ENCODE measurements around the gene SYNE4.

SYNE4 gene

DNA sequence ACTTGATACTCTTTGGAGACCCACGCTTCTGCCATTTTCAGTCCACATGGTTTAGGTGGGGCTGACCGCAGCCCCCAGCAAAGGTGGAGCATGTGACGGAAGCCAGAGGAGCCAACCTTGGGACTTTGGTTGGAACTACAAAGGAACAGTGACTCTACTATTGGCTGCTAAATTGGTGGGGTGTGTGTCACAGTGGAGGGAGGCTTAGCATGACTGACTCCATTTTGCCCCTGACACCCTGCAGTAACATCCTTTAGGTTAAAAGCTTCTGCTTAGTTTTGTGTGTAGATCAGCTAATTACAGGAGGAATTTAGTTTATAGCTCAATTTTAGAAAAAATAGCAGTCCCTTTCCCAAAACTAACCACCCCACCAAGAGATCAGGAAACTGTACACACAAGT lies 7.0 kb downstream of the SYNE4 start:
- TF ChIP-seq, protein P1, sequence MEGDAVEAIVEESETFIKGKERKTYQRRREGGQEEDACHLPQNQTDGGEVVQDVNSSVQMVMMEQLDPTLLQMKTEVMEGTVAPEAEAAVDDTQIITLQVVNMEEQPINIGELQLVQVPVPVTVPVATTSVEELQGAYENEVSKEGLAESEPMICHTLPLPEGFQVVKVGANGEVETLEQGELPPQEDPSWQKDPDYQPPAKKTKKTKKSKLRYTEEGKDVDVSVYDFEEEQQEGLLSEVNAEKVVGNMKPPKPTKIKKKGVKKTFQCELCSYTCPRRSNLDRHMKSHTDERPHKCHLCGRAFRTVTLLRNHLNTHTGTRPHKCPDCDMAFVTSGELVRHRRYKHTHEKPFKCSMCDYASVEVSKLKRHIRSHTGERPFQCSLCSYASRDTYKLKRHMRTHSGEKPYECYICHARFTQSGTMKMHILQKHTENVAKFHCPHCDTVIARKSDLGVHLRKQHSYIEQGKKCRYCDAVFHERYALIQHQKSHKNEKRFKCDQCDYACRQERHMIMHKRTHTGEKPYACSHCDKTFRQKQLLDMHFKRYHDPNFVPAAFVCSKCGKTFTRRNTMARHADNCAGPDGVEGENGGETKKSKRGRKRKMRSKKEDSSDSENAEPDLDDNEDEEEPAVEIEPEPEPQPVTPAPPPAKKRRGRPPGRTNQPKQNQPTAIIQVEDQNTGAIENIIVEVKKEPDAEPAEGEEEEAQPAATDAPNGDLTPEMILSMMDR (conservative IDR thresholded peaks at IDR 0.05; ENCODE audit: low read depth) = no peak
- no peak for DNase-seq (ENCODE audit: low spot score)
- POLR2A ChIA-PET (ENCODE audit: low non-redundant PET) = no interaction called here
- H3K27ac ChIP-seq = peak overlapping the region; percentile 10; the same call in 1 of the 2 replicates
- CTCF ChIA-PET = no interaction called here

DNA sequence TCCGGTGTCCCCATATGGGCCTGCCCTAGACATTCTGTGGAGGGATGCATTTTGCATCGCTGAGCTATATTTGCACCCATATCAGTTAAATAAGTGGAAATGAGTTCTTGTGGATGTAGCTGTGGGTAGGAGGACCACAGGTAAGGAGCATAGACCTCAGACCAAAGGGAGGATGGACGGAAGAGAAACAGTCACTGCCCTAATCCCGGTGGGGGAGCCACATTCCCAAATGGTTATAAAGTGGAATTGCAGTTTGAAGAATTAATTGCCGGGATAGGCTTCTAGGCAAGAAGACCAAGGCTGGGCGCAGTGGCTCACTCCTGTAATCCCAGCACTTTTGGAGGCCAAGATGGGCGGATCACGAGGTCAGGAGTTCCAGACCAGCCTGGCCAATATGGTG lies 11.8 kb downstream of the SYNE4 start:
- POLR2A ChIA-PET (ENCODE audit: low non-redundant PET) = no interaction called here
- DNase-seq (ENCODE audit: low spot score) = no peak
- CTCF ChIA-PET = interaction anchor here (0.7 to 2.4 kb wide), 3 partner anchors 12 to 55 kb away, joined by 4 to 8 read pairs (median 4); partner anchors contain the start of gene SYNE4
- H3K27ac ChIP-seq = peak overlapping the region; percentile 78
- TF ChIP-seq, protein P1 (conservative IDR thresholded peaks at IDR 0.05; ENCODE audit: low read depth) = no peak

DNA sequence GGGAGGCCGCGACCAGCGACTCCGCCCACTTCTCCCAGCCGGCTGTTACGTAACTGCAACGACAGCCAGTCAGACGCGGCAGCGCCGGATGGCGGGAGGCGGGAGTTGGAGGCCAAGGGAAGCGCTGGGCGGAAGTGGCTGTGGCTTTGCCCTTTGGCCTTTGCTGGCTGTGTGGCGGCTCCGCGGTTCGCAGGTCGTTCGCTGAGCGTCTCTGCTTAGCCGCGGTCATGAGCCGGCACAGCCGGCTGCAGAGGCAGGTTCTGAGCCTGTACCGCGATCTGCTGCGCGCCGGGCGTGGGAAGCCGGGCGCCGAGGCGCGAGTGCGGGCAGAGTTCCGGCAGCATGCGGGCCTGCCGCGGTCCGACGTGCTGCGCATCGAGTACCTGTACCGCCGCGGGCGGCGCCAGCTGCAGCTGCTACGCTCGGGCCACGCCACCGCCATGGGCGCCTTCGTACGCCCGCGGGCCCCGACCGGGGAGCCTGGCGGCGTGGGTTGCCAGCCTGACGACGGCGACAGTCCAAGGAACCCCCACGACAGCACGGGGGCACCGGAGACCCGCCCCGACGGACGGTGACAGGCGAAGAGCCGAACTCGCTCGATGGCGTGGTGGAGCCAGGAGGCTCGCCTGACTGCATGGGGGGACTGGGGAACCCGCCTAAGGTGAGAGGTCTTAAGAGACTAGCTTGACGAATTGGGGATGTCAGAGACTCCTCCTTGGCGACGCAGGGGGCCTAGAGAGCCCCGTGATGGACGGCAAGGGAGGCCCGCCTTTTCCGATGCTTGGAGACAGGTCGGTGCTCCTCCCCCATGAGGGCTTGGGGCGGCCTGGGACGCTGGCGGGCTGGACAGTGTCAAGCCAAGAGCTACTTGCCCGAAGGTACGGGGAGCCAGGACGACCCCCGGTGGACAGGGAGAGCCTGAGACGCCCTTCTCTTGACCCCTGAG lies 13.3 kb downstream of the SYNE4 start, which contains the start of gene SDHAF1:
Gene SDHAF1, plus strand, starts transcription at position 141 of the 946 bp plus-strand sequence. Its CDS starts 87 bp downstream, at position 228.
- TF ChIP-seq, protein P1 (conservative IDR thresholded peaks at IDR 0.05; ENCODE audit: low read depth) = no peak
- POLR2A ChIA-PET (ENCODE audit: low non-redundant PET) = interaction anchor here (0.6 kb wide), 1 partner anchor 36 kb away, joined by 3 read pairs; no protein-coding TSS in a partner anchor

DNA sequence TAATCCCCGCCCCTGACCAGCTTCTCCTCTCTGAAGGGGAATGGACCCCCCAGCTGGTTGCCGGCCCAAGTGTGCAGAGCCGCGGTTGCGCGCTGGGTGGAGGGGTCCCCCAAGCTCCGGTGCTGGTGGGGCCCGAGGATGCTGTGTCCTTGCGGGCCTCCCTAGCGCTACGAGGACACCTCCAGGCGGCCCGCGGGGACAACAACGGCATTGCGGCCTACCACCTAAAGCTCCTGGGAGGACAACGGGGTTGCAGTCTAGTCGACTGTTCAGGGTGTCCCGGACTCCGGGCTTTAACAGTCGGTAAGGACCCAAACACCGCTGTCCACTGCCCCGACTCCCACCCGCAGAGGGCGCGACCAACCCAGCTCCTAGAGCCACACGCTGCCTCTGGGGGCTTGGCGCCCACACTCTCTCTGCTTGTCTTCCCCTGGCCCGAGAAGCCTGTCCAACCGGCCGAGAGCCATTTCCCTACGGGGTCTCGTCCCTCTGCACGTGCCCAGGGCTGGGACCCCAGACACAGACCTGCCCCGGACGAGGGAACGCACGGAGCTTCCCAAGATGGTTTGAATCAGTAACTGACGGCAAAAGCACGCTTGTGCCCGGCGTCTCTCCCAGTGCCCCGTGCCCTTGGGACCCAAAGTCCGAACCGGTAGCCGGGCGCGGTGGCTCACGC lies 14.6 kb downstream of the SYNE4 start:
- POLR2A ChIA-PET (ENCODE audit: low non-redundant PET) = interaction anchor here (0.6 kb wide), 2 partner anchors 20 to 186 kb away, joined by 3 to 7 read pairs; partner anchors contain the start of gene ALKBH6
- CTCF ChIA-PET = no interaction called here
- TF ChIP-seq, protein P1 (conservative IDR thresholded peaks at IDR 0.05; ENCODE audit: low read depth) = no peak
- DNase-seq (ENCODE audit: low spot score) = no peak
- H3K27ac ChIP-seq = peak overlapping the region; percentile 78

More for the DNA sequence above, 13.3 kb downstream of the SYNE4 start, which contains the start of gene SDHAF1:
- DNase-seq (ENCODE audit: low spot score) = peak; percentile 96
- CTCF ChIA-PET = interaction anchor here (1.3 to 2.4 kb wide), 2 partner anchors 14 to 17 kb away, joined by 4 to 8 read pairs; partner anchors contain the start of gene SYNE4
- peak within 1 kb of the TSS; percentile 78 for H3K27ac ChIP-seq

DNA sequence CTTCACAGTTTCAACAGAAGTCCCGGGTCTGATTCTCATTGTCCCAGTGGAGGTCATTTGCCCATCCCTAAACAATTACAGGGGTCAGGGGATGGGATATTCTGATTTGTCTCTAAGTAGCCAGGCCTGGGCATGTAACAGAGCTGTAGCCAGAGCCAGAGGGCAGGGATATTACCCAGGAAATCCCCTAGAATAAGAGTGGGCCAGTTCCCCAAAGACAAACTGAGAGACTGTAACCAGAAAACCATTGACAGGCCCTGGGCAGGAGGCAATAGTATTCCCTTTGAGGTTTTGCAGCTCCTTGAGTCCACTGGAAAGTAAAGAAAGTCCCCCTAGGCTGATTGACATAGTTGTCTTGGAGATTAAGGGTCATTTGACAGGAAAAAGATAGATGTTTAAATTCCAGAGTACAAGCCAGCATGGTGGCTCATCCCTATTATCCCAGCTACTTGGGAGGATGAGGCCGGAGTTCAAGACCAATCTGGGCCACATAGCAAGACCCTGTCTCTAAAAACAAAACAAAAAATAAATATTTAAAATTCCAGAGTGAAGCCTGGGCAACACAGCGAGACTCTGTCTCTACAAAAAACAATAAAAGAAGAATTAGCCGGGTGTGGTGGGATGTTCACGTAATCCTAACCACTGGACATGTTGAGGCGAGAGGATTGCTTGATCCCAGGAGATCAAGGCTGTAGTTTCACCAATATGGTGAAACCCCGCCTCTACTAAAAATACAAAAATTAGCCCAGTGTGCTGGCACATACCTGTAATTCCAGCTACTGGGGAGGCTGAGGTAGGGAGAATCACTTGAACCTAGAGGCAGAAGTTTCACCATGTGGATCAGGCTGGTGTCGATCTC lies 15.5 kb downstream of the SYNE4 start:
- no peak for DNase-seq (ENCODE audit: low spot score)
- POLR2A ChIA-PET (ENCODE audit: low non-redundant PET) = interaction anchor here (0.6 kb wide), 1 partner anchor 187 kb away, joined by 7 read pairs; no protein-coding TSS in a partner anchor
- CTCF ChIA-PET = no interaction called here
- TF ChIP-seq, protein P1 (conservative IDR thresholded peaks at IDR 0.05; ENCODE audit: low read depth) = no peak
- H3K27ac ChIP-seq = peak overlapping the region; percentile 78

Measured in RWPE1 (cell line).